Glomerular visceral epithelial cell (primary cell): ENCODE measurements around the gene YWHAB.

Experiments used
- DNase-seq: peaks from one replicate; pipeline ENCODE4 v3.0.0-alpha.2; 2016; ENCODE audit errors: extremely low spot score

Gene YWHAB

GRCh38 chr20:44950368-44950767 lies 64.9 kb downstream of the YWHAB start:
- no peak for DNase-seq

DNA sequence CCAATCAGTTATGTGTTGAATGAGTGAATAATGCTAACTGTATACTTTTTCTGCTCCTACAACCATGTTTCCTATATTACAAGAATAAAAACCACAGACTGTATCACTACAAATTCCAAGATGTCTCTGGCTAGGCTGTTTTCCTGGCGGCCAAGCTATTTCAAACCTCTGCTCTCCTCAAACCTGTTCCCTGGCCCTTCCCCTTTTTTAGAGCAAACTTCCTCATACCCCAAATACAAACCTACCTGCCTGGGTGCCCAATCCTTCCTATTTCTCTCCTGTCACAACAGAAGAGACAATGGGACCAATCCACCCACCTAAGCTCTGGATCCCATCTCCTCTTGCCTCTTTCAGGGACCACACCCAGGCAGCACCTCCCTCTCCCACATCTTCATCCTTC lies 67.2 kb downstream of the YWHAB start:
- no peak for DNase-seq

- no peak for DNase-seq
Measured at GRCh38 chr20:44954211-44954610, 68.7 kb downstream of the YWHAB start.

DNA sequence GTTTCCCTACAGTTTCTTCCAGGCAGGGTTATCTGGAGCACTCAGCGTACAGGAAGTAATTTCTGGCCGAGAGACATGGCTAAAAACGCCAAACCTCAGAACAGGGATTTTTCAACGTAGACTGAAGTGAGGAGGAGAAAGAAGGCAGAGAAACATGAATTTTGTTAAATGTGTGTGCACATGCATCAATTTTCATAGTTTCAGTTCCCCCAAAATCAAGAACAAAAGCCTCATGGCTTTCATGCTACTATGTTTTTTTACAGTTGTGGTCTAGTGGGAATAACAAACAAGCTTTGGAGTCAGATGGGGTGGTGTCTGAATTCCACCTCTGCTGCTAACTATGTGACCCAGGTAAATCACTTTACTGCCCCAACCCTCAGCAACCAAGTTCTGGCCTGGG lies 69.8 kb downstream of the YWHAB start:
- DNase-seq: no peak

DNA sequence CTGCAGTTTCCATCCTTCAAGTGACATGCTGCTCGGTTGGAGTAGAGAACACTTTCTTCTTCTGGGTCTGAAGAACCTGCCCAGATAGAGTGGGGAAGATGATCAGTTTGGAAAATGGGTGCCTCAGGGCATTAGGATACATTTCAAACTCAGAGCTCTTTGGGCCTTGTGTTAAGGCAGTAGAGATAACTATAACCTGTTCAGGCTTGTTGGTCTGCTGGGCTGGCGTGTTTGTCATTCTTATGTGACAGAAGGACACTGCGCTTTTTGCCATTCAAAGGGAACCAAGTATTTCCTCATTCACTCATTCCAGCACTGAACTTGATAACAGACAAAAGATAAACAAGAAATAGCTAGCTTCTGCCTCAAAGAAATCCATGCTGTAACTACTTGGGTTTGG lies 70.9 kb downstream of the YWHAB start:
- no peak for DNase-seq
